SK-N-SH treated with all-trans-retinoic acid at 6 μM for 48 hours (cell line): ENCODE results near the gene NRF1.
A peak's percentile ranks its signal among the peaks of the same experiment; 100 is the strongest.

ENCODE experiments used
- ATAC-seq: fragments of 200-7000 bp; cut with Tn5 transposase; 3 replicates; pipeline ENCODE4 v1.9.1; 2020; ENCODE audit warnings: mild to moderate bottlenecking, moderate library complexity
- ARNTL ChIP-seq: fragments of 450-650 bp; formaldehyde crosslinking; IDR thresholded peaks from 2 replicates; pipeline ENCODE4 v1.5.0; 2020; ENCODE audit warnings: low read depth, mild to moderate bottlenecking, moderate library complexity, borderline replicate concordance
- BACH2 ChIP-seq: fragments of 250-450 bp; sonication (Bioruptor Pico); IDR thresholded peaks from 2 replicates; pipeline ENCODE4 v1.9.0; 2021; ENCODE audit warnings: mild to moderate bottlenecking, borderline replicate concordance
- CSDC2 ChIP-seq: fragments of 250-450 bp; sonication (Bioruptor Pico); IDR thresholded peaks from 2 replicates; pipeline ENCODE4 v1.5.0; 2020; ENCODE audit warnings: mild to moderate bottlenecking, moderate library complexity
- GLIS3 ChIP-seq: fragments of 250-450 bp; sonication (Bioruptor Pico); IDR thresholded peaks from 2 replicates; pipeline ENCODE4 v1.5.0; 2020; ENCODE audit warnings: mild to moderate bottlenecking, moderate library complexity
- ISL1 ChIP-seq: fragments of 250-450 bp; sonication (Bioruptor Pico); IDR thresholded peaks from 2 replicates; pipeline ENCODE4 v2.1.2; 2022; ENCODE audit warnings: mild to moderate bottlenecking, moderate library complexity
- OSR1 ChIP-seq: fragments of 250-450 bp; sonication (Bioruptor Pico); IDR thresholded peaks from 2 replicates; pipeline ENCODE4 v1.8.0; 2022; ENCODE audit warnings: moderate library complexity, mild to moderate bottlenecking, inconsistent platforms
- PPARA ChIP-seq: fragments of 250-450 bp; sonication (Bioruptor Pico); IDR thresholded peaks from 2 replicates; pipeline ENCODE4 v1.5.0; 2020; ENCODE audit warnings: mild to moderate bottlenecking, borderline replicate concordance
- RARB ChIP-seq: fragments of 250-450 bp; sonication (Bioruptor Pico); IDR thresholded peaks from 2 replicates; pipeline ENCODE4 v1.8.0; 2021; ENCODE audit warnings: mild to moderate bottlenecking, moderate library complexity
- TCF4 ChIP-seq: fragments of 250-450 bp; sonication (Bioruptor Pico); IDR thresholded peaks from 2 replicates; pipeline ENCODE4 v1.8.0; 2021; ENCODE audit warnings: mild to moderate bottlenecking, moderate library complexity, borderline replicate concordance
- TOX ChIP-seq: fragments of 250-450 bp; sonication (Bioruptor Pico); IDR thresholded peaks from 2 replicates; pipeline ENCODE4 v1.8.0; 2021; ENCODE audit warnings: mild to moderate bottlenecking, moderate library complexity, borderline replicate concordance
- ZC3H10 ChIP-seq: fragments of 250-450 bp; sonication (Bioruptor Pico); IDR thresholded peaks from 2 replicates; pipeline ENCODE4 v1.5.1; 2021; ENCODE audit warnings: mild to moderate bottlenecking, moderate library complexity
- ZFP30 ChIP-seq: fragments of 450-650 bp; formaldehyde crosslinking; IDR thresholded peaks from 2 replicates; pipeline ENCODE4 v1.5.0; 2022; ENCODE audit warnings: mild to moderate bottlenecking, moderate library complexity
- ZNF8 ChIP-seq: fragments of 450-650 bp; formaldehyde crosslinking; IDR thresholded peaks from 2 replicates; pipeline ENCODE4 v1.5.0; 2020; ENCODE audit warnings: mild to moderate bottlenecking, moderate library complexity
- TF ChIP-seq, protein P1 (sequence below): fragments of 250-450 bp; sonication (Bioruptor Pico); IDR thresholded peaks from 2 replicates; pipeline ENCODE4 v1.5.0; 2020; ENCODE audit warnings: mild to moderate bottlenecking, moderate library complexity
- TF ChIP-seq, protein P2 (sequence below): fragments of 250-450 bp; sonication (Bioruptor Pico); IDR thresholded peaks from 2 replicates; pipeline ENCODE4 v1.5.1; 2021; ENCODE audit warnings: mild to moderate bottlenecking, moderate library complexity
- TF ChIP-seq, protein P3 (sequence below): fragments of 250-450 bp; sonication (Bioruptor Pico); IDR thresholded peaks from 2 replicates; pipeline ENCODE4 v1.5.1; 2020; ENCODE audit warnings: low read depth, mild to moderate bottlenecking, moderate library complexity
- TF ChIP-seq, protein P4 (sequence below): fragments of 250-450 bp; sonication (Bioruptor Pico); IDR thresholded peaks from 2 replicates; pipeline ENCODE4 v1.8.0; 2020; ENCODE audit warnings: mild to moderate bottlenecking, moderate library complexity, borderline replicate concordance
- TF ChIP-seq, protein P5 (sequence below): fragments of 250-450 bp; sonication (Bioruptor Pico); IDR thresholded peaks from 2 replicates; pipeline ENCODE4 v1.8.0; 2021; ENCODE audit warnings: low read depth, mild to moderate bottlenecking, moderate library complexity, borderline replicate concordance

The NRF1 gene

DNA sequence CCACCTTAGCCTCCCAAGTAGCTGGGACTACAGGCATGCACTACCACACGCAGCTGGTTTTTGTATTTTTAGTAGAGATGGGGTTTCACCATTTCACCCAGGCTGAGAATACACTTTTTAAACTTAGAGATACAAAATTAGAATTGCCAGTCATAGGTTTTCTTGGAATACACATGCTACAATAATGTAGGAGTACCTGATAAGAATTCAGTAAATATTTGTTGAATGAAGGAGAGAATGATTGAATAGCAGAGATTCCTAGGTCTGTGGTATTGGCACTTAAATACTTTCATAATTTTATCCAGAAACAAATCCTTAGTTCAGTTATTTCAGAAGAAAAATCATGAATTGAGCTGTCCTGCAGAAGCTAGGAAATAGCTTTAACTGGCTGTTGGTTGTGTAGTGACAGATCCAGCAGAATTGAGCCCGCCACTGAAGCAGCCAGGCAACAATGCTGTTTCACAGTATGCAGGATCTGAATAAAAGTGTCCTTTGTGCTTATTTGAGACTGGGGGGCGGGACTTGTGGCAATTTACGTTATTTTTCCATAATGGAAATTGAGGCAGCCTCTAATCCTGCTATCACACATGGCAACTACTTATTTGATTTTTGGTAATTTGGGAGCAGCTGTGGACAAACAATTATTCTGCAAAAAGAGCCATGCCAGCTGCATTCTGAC, 31.5 kb downstream of the NRF1 start (continued):
- TF ChIP-seq, protein P1, sequence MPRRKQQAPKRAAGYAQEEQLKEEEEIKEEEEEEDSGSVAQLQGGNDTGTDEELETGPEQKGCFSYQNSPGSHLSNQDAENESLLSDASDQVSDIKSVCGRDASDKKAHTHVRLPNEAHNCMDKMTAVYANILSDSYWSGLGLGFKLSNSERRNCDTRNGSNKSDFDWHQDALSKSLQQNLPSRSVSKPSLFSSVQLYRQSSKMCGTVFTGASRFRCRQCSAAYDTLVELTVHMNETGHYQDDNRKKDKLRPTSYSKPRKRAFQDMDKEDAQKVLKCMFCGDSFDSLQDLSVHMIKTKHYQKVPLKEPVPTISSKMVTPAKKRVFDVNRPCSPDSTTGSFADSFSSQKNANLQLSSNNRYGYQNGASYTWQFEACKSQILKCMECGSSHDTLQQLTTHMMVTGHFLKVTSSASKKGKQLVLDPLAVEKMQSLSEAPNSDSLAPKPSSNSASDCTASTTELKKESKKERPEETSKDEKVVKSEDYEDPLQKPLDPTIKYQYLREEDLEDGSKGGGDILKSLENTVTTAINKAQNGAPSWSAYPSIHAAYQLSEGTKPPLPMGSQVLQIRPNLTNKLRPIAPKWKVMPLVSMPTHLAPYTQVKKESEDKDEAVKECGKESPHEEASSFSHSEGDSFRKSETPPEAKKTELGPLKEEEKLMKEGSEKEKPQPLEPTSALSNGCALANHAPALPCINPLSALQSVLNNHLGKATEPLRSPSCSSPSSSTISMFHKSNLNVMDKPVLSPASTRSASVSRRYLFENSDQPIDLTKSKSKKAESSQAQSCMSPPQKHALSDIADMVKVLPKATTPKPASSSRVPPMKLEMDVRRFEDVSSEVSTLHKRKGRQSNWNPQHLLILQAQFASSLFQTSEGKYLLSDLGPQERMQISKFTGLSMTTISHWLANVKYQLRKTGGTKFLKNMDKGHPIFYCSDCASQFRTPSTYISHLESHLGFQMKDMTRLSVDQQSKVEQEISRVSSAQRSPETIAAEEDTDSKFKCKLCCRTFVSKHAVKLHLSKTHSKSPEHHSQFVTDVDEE (CRISPR knock-in tag), result no peak
- TF ChIP-seq PPARA (no peak), OSR1 (CRISPR knock-in tag) (no peak), ISL1 (no peak)

DNA sequence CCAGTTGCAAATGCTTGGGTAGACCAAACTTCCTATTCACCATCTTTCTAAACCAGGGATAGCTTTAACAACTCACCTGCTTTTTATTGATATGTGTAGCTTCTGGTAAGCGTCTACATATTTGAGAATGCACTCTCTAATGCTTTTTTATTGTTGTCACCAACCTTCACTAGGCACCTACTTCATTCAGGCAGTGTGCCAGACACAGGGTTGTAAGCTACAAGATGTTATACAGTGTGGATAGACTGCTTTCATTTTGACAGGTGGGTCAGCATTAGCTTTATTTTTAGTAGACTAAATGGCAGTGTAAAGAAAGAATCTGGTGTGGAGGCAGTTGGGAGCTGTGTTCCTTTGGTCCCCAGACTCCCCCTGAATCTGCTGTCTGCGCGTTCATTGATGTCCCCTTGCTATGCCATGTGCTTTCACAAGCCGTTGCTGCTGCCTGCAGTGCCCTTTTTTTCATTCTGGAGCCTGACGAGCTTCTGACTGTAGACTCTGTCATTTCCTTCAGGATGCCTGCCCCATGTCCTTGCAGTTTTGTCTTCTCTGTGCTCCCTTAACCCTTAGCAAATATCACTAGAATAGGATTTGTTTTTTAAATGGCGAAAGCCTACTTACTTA, 32.1 kb downstream of the NRF1 start:
- TF ChIP-seq, protein P1 (CRISPR knock-in tag), result no peak
- no peak for TF ChIP-seq TOX (CRISPR knock-in tag)
- TF ChIP-seq ZC3H10 (CRISPR knock-in tag), result no peak
- TF ChIP-seq ARNTL (CRISPR knock-in tag), result no peak
- TF ChIP-seq, protein P2, sequence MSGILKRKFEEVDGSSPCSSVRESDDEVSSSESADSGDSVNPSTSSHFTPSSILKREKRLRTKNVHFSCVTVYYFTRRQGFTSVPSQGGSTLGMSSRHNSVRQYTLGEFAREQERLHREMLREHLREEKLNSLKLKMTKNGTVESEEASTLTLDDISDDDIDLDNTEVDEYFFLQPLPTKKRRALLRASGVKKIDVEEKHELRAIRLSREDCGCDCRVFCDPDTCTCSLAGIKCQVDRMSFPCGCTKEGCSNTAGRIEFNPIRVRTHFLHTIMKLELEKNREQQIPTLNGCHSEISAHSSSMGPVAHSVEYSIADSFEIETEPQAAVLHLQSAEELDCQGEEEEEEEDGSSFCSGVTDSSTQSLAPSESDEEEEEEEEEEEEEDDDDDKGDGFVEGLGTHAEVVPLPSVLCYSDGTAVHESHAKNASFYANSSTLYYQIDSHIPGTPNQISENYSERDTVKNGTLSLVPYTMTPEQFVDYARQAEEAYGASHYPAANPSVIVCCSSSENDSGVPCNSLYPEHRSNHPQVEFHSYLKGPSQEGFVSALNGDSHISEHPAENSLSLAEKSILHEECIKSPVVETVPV (CRISPR knock-in tag), result no peak
- TF ChIP-seq, protein P3, sequence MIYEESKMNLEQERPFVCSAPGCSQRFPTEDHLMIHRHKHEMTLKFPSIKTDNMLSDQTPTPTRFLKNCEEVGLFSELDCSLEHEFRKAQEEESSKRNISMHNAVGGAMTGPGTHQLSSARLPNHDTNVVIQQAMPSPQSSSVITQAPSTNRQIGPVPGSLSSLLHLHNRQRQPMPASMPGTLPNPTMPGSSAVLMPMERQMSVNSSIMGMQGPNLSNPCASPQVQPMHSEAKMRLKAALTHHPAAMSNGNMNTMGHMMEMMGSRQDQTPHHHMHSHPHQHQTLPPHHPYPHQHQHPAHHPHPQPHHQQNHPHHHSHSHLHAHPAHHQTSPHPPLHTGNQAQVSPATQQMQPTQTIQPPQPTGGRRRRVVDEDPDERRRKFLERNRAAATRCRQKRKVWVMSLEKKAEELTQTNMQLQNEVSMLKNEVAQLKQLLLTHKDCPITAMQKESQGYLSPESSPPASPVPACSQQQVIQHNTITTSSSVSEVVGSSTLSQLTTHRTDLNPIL (CRISPR knock-in tag), result no peak
- no peak for TF ChIP-seq RARB (CRISPR knock-in tag)
- TF ChIP-seq, protein P4, sequence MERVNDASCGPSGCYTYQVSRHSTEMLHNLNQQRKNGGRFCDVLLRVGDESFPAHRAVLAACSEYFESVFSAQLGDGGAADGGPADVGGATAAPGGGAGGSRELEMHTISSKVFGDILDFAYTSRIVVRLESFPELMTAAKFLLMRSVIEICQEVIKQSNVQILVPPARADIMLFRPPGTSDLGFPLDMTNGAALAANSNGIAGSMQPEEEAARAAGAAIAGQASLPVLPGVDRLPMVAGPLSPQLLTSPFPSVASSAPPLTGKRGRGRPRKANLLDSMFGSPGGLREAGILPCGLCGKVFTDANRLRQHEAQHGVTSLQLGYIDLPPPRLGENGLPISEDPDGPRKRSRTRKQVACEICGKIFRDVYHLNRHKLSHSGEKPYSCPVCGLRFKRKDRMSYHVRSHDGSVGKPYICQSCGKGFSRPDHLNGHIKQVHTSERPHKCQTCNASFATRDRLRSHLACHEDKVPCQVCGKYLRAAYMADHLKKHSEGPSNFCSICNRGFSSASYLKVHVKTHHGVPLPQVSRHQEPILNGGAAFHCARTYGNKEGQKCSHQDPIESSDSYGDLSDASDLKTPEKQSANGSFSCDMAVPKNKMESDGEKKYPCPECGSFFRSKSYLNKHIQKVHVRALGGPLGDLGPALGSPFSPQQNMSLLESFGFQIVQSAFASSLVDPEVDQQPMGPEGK (CRISPR knock-in tag), result no peak
- no peak for TF ChIP-seq ZFP30 (CRISPR knock-in tag)
- no peak for TF ChIP-seq BACH2 (CRISPR knock-in tag)
- no peak for TF ChIP-seq CSDC2 (CRISPR knock-in tag)
- TF ChIP-seq GLIS3 (CRISPR knock-in tag), result no peak
- no peak for TF ChIP-seq TCF4
- TF ChIP-seq ZNF8 (CRISPR knock-in tag), result no peak
- TF ChIP-seq, protein P5, sequence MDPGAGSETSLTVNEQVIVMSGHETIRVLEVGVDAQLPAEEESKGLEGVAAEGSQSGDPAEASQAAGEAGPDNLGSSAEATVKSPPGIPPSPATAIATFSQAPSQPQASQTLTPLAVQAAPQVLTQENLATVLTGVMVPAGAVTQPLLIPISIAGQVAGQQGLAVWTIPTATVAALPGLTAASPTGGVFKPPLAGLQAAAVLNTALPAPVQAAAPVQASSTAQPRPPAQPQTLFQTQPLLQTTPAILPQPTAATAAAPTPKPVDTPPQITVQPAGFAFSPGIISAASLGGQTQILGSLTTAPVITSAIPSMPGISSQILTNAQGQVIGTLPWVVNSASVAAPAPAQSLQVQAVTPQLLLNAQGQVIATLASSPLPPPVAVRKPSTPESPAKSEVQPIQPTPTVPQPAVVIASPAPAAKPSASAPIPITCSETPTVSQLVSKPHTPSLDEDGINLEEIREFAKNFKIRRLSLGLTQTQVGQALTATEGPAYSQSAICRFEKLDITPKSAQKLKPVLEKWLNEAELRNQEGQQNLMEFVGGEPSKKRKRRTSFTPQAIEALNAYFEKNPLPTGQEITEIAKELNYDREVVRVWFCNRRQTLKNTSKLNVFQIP (CRISPR knock-in tag), result no peak
- ATAC-seq, result peak; percentile 42
